OCI-LY7 (cell line): ENCODE results near the gene IER5.
A peak's percentile ranks its signal among the peaks of the same experiment; 100 is the strongest.

Experiments used
- CTCF ChIP-seq: fragments of 200-600 bp; sonication (generic); conservative IDR thresholded peaks from 2 replicates; pipeline ENCODE4 v1.5.1; 2014; ENCODE audit warnings: mild to moderate bottlenecking, antibody characterized with exemption, low read length, moderate library complexity, mixed read lengths
- EZH2phosphoT487 ChIP-seq: fragments of 200-600 bp; sonication (generic); IDR thresholded peaks from 2 replicates; pipeline ENCODE4 v1.6.1; 2018; ENCODE audit warnings: low read depth, borderline replicate concordance, mild to moderate bottlenecking, mixed run types, antibody characterized with exemption, low read length, moderate library complexity, mixed read lengths

- peak; percentile 1; the same call in 1 of the 2 replicates for TF ChIP-seq CTCF
- TF ChIP-seq EZH2phosphoT487 = no peak
Measured at GRCh38 chr1:181089676-181090544, 1.4 kb downstream of the IER5 start.
